Raji (cell line): ENCODE results near the gene SPATA9.

ENCODE experiments used
- POLR2A ChIP-seq: IDR thresholded peaks from 2 replicates; pipeline ENCODE4 v1.6.1; 2011; ENCODE audit warnings: low read depth, low read length, control low read depth; ENCODE audit not compliant: insufficient read depth

Gene SPATA9

GRCh38 chr5:95664204-95664786, 18.5 kb downstream of the SPATA9 start:
- no peak for TF ChIP-seq POLR2A

GRCh38 chr5:95662946-95663345, 19.8 kb downstream of the SPATA9 start:
- no peak for TF ChIP-seq POLR2A

DNA sequence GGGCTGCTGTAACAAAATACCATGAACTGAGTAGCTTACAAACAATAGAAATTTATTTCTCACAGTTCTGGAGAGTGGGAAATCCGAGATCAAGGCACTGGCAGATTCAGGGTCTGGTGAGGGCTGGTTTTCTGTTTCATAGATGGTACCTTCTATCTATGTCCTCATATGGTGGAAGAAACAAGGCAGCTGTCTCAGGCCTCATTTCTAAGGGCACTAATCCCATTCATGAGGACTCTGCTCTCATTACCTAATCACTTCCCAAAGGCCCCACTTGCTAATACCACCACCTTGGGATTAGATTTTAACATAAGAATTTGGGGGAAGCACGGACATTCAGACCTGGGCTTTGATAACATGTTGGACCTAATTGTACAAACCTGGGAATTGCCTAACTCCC, 22.7 kb downstream of the SPATA9 start:
- TF ChIP-seq POLR2A, result no peak

- no peak for TF ChIP-seq POLR2A
Measured at GRCh38 chr5:95655575-95655974, 27.2 kb downstream of the SPATA9 start.

DNA sequence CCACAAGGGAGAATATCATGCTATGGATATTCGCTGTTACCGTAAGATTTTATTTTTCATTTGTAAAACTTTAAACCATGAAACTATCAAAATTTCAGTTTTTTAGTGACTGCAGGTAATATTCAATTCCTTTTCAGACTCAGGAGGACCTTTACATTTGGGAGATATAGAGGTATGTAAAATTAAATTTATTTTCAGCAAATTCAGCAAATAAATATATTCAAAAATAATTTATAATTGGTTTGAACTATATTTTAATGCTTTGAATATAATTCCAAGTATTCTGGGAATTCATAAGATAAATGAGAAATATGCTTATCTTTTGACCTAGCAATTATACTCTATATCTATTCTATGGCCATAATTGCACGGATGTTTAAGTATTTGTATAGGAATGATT, 28.6 kb downstream of the SPATA9 start:
- no peak for TF ChIP-seq POLR2A

DNA sequence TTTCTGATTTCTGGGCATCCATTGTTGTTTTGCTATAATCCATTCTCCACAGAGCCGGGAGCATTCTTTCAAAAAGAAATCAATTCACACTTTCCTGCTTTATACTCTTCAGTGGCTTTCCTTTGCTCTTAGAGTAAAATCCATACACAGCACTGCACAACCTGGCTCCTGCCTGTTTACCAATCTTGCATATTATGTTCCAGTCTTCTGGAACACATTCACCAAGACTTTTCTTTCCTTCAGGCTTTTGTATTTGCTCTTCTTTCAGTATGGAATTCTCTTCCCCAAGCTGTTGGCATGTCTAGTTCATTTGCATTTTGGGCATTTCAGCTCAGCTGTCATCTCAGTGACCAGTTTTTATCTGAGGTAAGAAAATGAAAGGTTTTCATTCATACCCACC, 29.9 kb downstream of the SPATA9 start:
- TF ChIP-seq POLR2A, result no peak

DNA sequence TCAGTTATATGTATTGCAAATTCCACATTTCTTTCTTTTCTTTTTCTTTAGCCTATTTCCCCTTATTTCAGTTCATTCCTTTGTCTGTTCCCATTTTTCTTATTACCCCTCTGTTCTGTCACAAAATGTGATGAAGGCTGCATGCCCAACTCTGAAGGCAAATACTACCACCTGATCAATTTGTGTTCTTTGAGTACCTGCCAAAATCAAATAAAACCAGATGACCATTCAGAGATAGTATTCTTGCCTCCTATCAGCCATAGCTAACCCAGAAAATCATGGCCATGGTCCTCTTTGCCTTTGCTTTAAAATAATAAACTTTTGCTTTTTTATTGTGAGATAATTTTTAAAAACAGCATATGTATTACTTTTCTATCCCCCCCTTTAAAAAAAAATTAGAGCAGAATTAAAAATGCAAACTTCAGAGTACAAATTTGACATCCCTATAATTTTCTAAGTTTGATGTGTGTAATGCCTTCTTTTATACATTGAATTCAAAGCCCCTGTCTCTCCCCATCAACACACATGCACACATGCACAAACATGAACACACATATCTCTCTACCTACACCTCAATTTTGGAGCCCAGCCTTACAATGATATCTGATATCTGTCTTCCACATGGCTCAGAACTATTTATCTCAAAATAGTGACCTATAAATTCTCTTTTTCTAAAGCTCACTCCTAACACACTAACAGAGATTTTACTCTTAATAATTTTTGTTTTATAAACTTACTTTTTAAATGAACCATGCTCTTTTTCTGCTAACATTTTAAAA, 32.8 kb downstream of the SPATA9 start:
- no peak for TF ChIP-seq POLR2A

- TF ChIP-seq POLR2A, result no peak
Measured at GRCh38 chr5:95649274-95649673, 33.5 kb downstream of the SPATA9 start.

DNA sequence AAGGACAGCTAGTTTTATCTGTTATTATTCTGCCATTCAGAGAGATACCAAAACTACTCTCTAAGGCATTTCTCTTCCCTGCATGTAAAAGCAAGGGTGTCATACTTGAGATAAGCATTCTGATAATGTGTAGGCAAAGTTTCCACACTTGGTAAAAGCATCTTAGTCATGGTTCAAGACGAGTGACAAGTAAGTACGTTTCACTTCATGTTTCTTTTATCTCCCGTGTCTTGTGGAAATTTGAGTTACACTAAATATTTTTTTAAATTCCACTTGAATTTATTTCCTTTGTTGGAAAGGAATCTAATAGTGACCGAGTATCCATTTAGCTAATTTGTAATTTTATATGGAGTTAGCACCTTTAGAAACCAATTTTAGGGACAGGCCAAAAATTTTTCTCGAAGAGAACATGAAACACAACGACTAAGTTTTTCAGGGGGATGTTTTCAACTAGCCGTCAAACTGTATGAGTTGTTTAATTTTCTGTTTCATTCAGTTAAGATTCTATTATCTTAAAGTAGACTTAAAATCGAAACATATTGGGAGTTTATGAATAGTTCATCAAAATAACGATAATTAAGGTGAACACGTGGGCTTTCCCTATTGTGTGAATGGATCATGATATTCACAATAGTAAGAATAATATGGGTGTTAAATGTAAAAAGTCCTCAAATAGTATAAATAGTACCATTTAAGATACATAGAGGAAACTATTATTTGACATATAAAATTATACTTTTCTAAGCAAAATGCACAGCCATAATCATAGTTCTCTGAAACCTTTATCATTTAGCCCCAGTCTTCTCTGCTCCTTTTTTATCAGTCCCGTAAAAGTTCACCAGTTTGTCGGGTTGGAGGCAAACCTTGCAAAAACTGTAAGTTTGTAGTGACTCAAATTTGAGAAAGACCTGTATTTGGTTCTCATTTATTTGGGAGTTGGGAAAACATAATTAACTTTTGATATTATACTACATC, 34.6 kb downstream of the SPATA9 start:
- no peak for TF ChIP-seq POLR2A

DNA sequence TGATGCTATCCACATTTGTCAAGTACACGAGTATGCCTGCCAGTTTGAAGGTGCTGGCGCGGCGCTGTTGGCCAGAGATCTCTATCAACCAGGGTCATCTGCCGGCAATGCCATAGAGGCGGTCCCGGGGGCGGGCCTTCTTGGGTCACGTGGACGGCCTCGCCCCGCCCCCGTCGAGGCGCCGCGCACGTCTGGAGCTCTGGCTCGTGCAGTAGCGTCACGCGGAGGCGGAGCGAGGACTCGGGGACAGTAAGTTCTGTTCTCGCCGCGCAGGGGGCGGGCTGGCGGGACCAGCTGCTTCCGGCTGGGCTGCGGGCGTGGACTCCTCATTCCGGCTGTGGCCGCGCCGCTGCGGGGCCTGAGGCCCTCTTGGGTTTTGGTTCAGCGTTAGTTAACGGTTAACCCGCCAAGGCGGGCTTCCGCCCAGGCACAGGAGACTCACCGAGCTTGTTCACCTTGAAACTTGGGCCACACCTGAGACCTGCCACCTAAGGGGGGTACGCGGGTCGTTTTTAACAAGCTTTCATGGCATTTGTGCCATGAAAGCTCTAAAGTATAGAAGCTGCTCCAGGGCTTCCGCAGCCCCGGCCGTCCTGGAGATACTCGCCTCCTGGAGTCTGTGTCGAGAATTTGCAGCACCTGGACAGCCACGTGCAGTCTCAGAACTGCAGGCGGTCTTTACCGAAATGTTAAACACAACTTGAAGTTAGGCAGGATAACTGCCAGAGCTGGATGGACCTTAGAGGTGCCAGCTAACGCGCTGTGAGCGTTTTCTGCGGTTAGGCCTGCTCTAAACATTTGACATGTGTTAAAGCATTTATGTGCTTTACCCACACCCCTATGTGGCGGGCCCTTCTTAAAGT, 36.0 kb downstream of the SPATA9 start, which contains the start of gene RFESD:
RFESD (plus strand) TSS at position 209 of the 863 bp plus-strand sequence. CDS start 5,495 bp downstream, outside the sequence.
- TF ChIP-seq POLR2A, result no peak

DNA sequence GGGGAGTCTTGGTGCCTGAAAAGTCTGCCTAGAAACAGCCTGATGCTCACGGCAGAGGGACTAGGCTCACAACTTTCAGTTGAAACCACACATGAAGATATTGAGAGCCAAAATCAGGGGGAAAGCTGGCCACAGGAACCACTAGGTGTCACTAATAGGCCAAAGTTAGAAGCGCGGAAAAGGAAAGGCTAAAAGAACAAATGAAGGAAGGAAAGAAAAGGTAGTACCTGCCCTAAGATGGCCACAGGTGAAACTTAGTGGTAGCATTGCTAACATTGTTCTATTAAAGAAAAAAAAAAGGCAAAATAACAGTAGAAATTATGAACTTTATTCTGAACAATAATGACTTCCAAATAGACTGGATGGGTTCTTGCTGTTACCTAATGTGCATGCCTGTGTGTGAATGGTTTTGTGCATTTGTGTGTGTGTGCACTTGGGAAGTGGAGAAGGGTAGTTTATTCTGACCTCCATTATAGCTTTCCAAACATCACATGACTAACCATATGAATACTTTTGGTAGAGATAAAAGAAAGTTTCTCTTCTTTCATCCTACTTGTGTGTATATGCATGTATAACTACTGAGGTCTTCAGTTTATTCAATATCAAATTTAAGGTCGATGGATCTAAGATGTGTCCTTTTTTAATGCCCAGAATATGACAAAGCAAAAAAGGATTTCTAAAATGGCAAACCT, 38.3 kb downstream of the SPATA9 start:
- no peak for TF ChIP-seq POLR2A

DNA sequence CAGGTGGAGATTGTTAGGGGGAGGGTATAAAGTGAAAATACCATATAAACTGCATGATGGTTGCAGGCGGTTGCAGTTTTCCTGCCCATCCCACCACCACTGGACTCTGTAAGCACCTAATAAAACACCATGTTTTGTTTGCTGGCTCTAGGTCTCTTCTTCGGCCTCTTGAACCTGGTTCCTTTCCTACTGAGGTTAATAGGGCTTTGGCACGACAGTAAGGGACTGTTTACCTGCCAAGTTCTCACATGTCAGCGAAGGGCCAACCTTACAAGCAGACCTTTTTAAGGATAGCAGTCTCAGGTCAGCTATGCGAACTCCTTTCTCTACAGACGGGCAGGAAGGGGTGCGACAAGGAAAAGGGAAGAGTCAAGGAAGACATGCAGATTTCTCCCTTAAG, 39.6 kb downstream of the SPATA9 start:
- no peak for TF ChIP-seq POLR2A

GRCh38 chr5:95641741-95642220, 41.0 kb downstream of the SPATA9 start:
- no peak for TF ChIP-seq POLR2A

DNA sequence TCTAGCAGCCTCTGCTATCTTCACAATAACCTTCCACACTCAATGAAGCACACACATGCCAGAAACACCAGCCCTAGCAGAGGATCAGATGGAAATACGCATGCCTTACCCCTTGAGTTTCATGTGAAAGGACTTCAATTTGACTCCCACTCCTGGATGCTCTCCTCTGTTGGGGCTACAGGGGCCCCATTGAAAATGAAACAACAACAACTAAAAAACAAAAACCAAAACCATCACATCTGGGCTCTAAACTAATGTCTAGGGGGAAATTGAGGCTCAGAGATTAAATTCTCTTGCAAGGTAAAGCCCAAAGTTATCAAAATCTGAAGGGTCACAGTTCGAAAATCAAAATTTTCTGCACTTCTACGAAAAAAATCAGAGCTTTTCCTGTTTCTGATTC, 44.2 kb downstream of the SPATA9 start:
- TF ChIP-seq POLR2A, result no peak
